NT2/D1 (cell line): ENCODE measurements around the gene TAF12.
"Not testable (repeated sequence)": the region's sequence is repeated elsewhere in the genome, so short reads cannot be mapped to it uniquely, and the experiment has no call there.

Experiments used
- SUZ12 ChIP-seq: IDR thresholded peaks from 2 replicates; pipeline ENCODE4 v1.6.1; 2011; ENCODE audit not compliant: insufficient read length, insufficient read depth; ENCODE audit errors: extremely low read depth
- YY1 ChIP-seq: IDR thresholded peaks from 2 replicates; pipeline ENCODE4 v1.6.1; 2011; ENCODE audit not compliant: insufficient read length, insufficient read depth
- ZNF274 ChIP-seq: IDR thresholded peaks from 2 replicates; pipeline ENCODE4 v1.6.1; 2011; ENCODE audit warnings: mild to moderate bottlenecking, low read depth, low read length

GRCh38 chr1:28653063-28653462, 10.2 kb upstream of the TAF12 start:
- TF ChIP-seq YY1, ZNF274, SUZ12: not testable (repeated sequence)
